K562 (cell line): ENCODE measurements around the gene NOLC1. TPM values are rescaled to one million over a fixed set of nuclear protein-coding genes. Genes with fewer than 3 reads are reported as not detected.

ENCODE experiments used
- ATAC-seq: fragments of 200-7000 bp; cut with Tn5 transposase; 3 replicates; pipeline ENCODE4 v1.9.1; 2020; ENCODE audit warnings: moderate library complexity
- BruUV-seq: library from RNA; stranded (reverse); fragments of 400-500 nt; replicated peaks from 2 replicates; lab custom pipeline; 2021; lab: Mats Ljungman, UMichigan
- CTCF ChIA-PET: fragments of 300-600 bp; formaldehyde crosslinking; extraction: SDS; loops from one replicate; lab custom pipeline; 2021; ENCODE audit warnings: low intra/inter-chr PET ratio; lab: Yijun Ruan, JAX
- POLR2A ChIA-PET: fragments of 300-600, 350-650 bp; sonication (Branson Sonifier 250); formaldehyde crosslinking; extraction: SDS; loops from one replicate; lab custom pipeline; 2021; ENCODE audit warnings: antibody characterized with exemption, inconsistent platforms; lab: Yijun Ruan, JAX
- DNase-seq, 4 experiments: peaks; one replicate each; pipeline versions ENCODE4 v3.0.0 to v3.0.0-alpha.2; 2011 to 2018; ENCODE audit warnings: low spot score in 3 of 4, mixed read lengths in 3 of 4; ENCODE audit errors: extremely low read depth in 1 of 4
- FAIRE-seq: peaks from 2 replicates; lab custom pipeline; 2011; peaks lifted over from hg19 to GRCh38; lab: Jason Lieb, UNC
- H2AFZ ChIP-seq: 2 replicates; pipeline ENCODE4 v1.6.0; 2011; ENCODE audit warnings: low read depth, low read length, control low read depth, inconsistent platforms
- H3K27ac ChIP-seq: fragments of 200-600 bp; 3 replicates; pipeline ENCODE4 v1.8.0; 2011; ENCODE audit warnings: low read depth, mild to moderate bottlenecking, control low read depth, inconsistent platforms, low read length, moderate library complexity, mixed read lengths; ENCODE audit errors: extremely low read depth
- H3K27me3 ChIP-seq, 2 experiments: fragments of 300-600 bp in 1 of 2; 2 replicates in 1 of 2; 3 replicates in 1 of 2; pipeline versions ENCODE4 v1.6.0 to v1.8.0; 2011; ENCODE audit warnings: inconsistent platforms in 2 of 2, low read length in 2 of 2, mild to moderate bottlenecking in 1 of 2, mixed read lengths in 1 of 2, moderate library complexity in 1 of 2; ENCODE audit not compliant: control insufficient read depth in 2 of 2, insufficient read depth in 2 of 2
- H3K36me3 ChIP-seq: fragments of 300-600 bp; 3 replicates; pipeline ENCODE4 v1.8.0; 2011; ENCODE audit warnings: mild to moderate bottlenecking, low read length, inconsistent platforms; ENCODE audit not compliant: control insufficient read depth, insufficient read depth
- H3K4me1 ChIP-seq, 2 experiments: fragments of 200-600 bp in 1 of 2; replicated peaks in 1 of 2; 2 replicates in 1 of 2; 3 replicates in 1 of 2; pipeline versions ENCODE4 v1.5.1 to v1.8.0; 2011; ENCODE audit warnings: inconsistent platforms in 2 of 2, low read length in 2 of 2, mild to moderate bottlenecking in 1 of 2, mixed read lengths in 1 of 2, moderate library complexity in 1 of 2; ENCODE audit not compliant: control insufficient read depth in 2 of 2, insufficient read depth in 2 of 2
- H3K4me2 ChIP-seq: 2 replicates; pipeline ENCODE4 v1.6.1; 2011; ENCODE audit warnings: low read length, control low read depth, inconsistent platforms, mixed read lengths; ENCODE audit not compliant: insufficient read depth
- H3K4me3 ChIP-seq: fragments of 200-600 bp; sonication (generic), shearing (Covaris generic); 2 replicates; pipeline ENCODE4 v1.5.1; 2016; ENCODE audit warnings: control low read depth, inconsistent platforms
- H3K79me2 ChIP-seq: fragments of 200-600 bp; 3 replicates; pipeline ENCODE4 v1.8.0; 2011; ENCODE audit warnings: low read length, inconsistent platforms; ENCODE audit not compliant: control insufficient read depth, insufficient read depth
- H3K9ac ChIP-seq, 2 experiments: 2 replicates each; pipeline versions ENCODE4 v1.6.0 to v1.6.1; 2011; ENCODE audit warnings: low read depth in 2 of 2, low read length in 2 of 2, control low read depth in 1 of 2, inconsistent platforms in 1 of 2, mild to moderate bottlenecking in 1 of 2, mixed read lengths in 1 of 2; ENCODE audit not compliant: insufficient read depth in 1 of 2
- H3K9me1 ChIP-seq: one replicate; pipeline ENCODE4 v1.6.0; 2011; ENCODE audit warnings: inconsistent platforms, mild to moderate bottlenecking, low read length, moderate library complexity; ENCODE audit not compliant: control insufficient read depth, insufficient read depth
- H3K9me3 ChIP-seq: replicated peaks from 2 replicates; pipeline ENCODE4 v1.5.1; 2011; ENCODE audit warnings: low read depth, low read length, inconsistent platforms; ENCODE audit not compliant: control insufficient read depth, insufficient read depth
- H4K20me1 ChIP-seq: replicated peaks from 2 replicates; pipeline ENCODE4 v1.6.1; 2011; ENCODE audit warnings: low read length, inconsistent platforms, mixed read lengths; ENCODE audit not compliant: control insufficient read depth, insufficient read depth
- MEF2D ChIP-seq: conservative IDR thresholded peaks from 2 replicates; pipeline ENCODE4 v1.6.1; 2016; ENCODE audit warnings: low read depth, missing genetic modification characterization, missing compliant biosample characterization
- PHB ChIP-seq: fragments of 250-450 bp; sonication (Bioruptor Pico); IDR thresholded peaks from 2 replicates; pipeline ENCODE4 v1.5.0; 2021
- PTRF ChIP-seq: fragments of 450-650 bp; IDR thresholded peaks from 2 replicates; pipeline ENCODE4 v1.6.1; 2016; ENCODE audit warnings: mild to moderate bottlenecking, missing genetic modification characterization, missing compliant biosample characterization
- SPI1 ChIP-seq: IDR thresholded peaks from 2 replicates; pipeline ENCODE4 v1.6.1; 2011; ENCODE audit warnings: low read depth, low read length, control low read depth, borderline replicate concordance
- TARDBP ChIP-seq: fragments of 450-650 bp; IDR thresholded peaks from 2 replicates; pipeline ENCODE4 v1.6.1; 2016
- ZNF398 ChIP-seq: fragments of 250-450 bp; sonication (Bioruptor Pico); IDR thresholded peaks from 2 replicates; pipeline ENCODE4 v1.8.0; 2021; ENCODE audit warnings: moderate library complexity, mild to moderate bottlenecking, inconsistent platforms
- ZSCAN29 ChIP-seq: fragments of 450-650 bp; IDR thresholded peaks from 2 replicates; pipeline ENCODE4 v1.6.1; 2017
- WGBS: fragments of 100-300 bp; shearing (Covaris generic); methylation state at CpG from one replicate; pipeline ENCODE4 v1.1.6; 2016; ENCODE audit warnings: low coverage, mixed read lengths; ENCODE audit not compliant: insufficient coverage; ENCODE audit errors: missing lambda C conversion rate; 5-methylcytosine and 5-hydroxymethylcytosine counted together
- in situ Hi-C: fragments of 300-500 bp; cut with MboI; formaldehyde crosslinking; loops from 4 replicates; pipeline ENCODE4 v1.15.0; 2018; ENCODE audit warnings: inconsistent platforms, mixed read lengths
- intact Hi-C: fragments of 100-400 bp; cut with micrococcal nuclease; formaldehyde crosslinking; loops from 2 replicates; pipeline ENCODE4 v1.14.2; 2022
- polyA plus RNA-seq, 8 experiments: library from polyadenylated mRNA; depleted of rRNA in 4 of 8; stranded (reverse) in 5 of 8; unstranded in 3 of 8; fragments of >200 nt; fragmentation: Nextera tagmentation in 2 of 8; fragmentation: Illumina TruSeq in 1 of 8; extraction: Ambion mirVana in 2 of 8; extraction: Trizol in 1 of 8; gene quantifications; 2 replicates each; pipeline versions ENCODE4 v1.2.1 to v1.2.3, GENCODE V29; 2011 to 2014; ENCODE audit warnings: inconsistent platforms in 1 of 8, missing spikeins in 1 of 8
- total RNA-seq, 7 experiments: library from RNA; depleted of rRNA in 6 of 7; stranded (reverse); fragments of >200 nt in 6 of 7; fragmentation: Illumina TruSeq in 2 of 7; extraction: Trizol in 2 of 7; gene quantifications; 2 replicates each; pipeline versions ENCODE4 v1.2.1 to v1.2.3, GENCODE V29; 2011 to 2021; ENCODE audit warnings: low replicate concordance in 1 of 7

NOLC1 gene
- total and polyA plus RNA-seq, 9 of the 15 experiments (the other 6 are each of a cell fraction or from before 2014, with no cell fraction given): 102 to 310 (median 165) TPM

- Histone ChIP-seq H3K79me2 (peaks cover 5% of the 10 kb centered on the region), H3K9me3 (no peaks in the 10 kb centered on the region), H4K20me1 (no peaks in the 10 kb centered on the region), H3K4me1 (peaks cover 6 to 11% of the 10 kb centered on the region in 2 experiments; a peak in 3 of 5 replicates), H3K27me3 (no peaks in the 10 kb centered on the region), H3K4me2 (no peak overlapping the region), H3K9me1 (no peaks in the 10 kb centered on the region), H3K4me3 (no peak overlapping the region), H3K9ac (no peak overlapping the region), H3K27ac (no peak overlapping the region), H3K36me3 (peaks cover 81% of the 10 kb centered on the region), H2AFZ (no peak overlapping the region)
- POLR2A ChIA-PET: interaction anchor here (9.9 kb wide), 1 partner anchor 9 kb away, joined by 92 read pairs; no protein-coding TSS in a partner anchor
- DNase-seq: no peak
- no peak for FAIRE-seq
- CTCF ChIA-PET: no interaction called here
- no TSS peak for BruUV-seq
- in situ Hi-C loops (no loop called here), intact Hi-C loops (no loop called here)
- no peak for ATAC-seq
- WGBS: 100% methylated on average over 1 of the region's 1 CpG
- TF ChIP-seq ZNF398 (no peak), MEF2D (no peak), TARDBP (no peak), PHB (CRISPR knock-in tag) (no peak)
Measured at GRCh38 chr10:102147561-102147960, 4.6 kb upstream of the NOLC1 start.

- FAIRE-seq (no peak), ATAC-seq (no peak), DNase-seq (no peak)
- peaks cover 81% of the 10 kb centered on the region for H3K36me3 ChIP-seq
- H3K9me3 ChIP-seq: no peaks in the 10 kb centered on the region
- CTCF ChIA-PET: no interaction called here
- peaks cover 6 to 11% of the 10 kb centered on the region in 2 experiments; a peak in 3 of 5 replicates for H3K4me1 ChIP-seq
- no peaks in the 10 kb centered on the region for H3K27me3 ChIP-seq
- WGBS: 89% methylated on average over 7 of the region's 13 CpGs
- H3K9me1 ChIP-seq: no peaks in the 10 kb centered on the region
- no peak overlapping the region; a peak in 1 of 4 replicates for H3K9ac ChIP-seq
- POLR2A ChIA-PET: interaction anchor here (9.9 kb wide), 1 partner anchor 10 kb away, joined by 92 read pairs; no protein-coding TSS in a partner anchor
- no peak overlapping the region for H3K4me3 ChIP-seq
- no peak overlapping the region for H3K4me2 ChIP-seq
- intact Hi-C loops: no loop called here
- H4K20me1 ChIP-seq: peaks cover 3% of the 10 kb centered on the region; the same call in 1 of the 2 replicates
- no TSS peak for BruUV-seq
- H3K79me2 ChIP-seq: peaks cover 12% of the 10 kb centered on the region
- in situ Hi-C loops: no loop called here
- no peak overlapping the region for H3K27ac ChIP-seq
- no peak overlapping the region for H2AFZ ChIP-seq
- TF ChIP-seq SPI1 (no peak), ZSCAN29 (no peak), PTRF (no peak)
Measured at GRCh38 chr10:102148275-102148674, 3.9 kb upstream of the NOLC1 start.
